Medulla oblongata (tissue), 1 donor: ENCODE results near the gene SPATA31C1.
"Not testable (repeated sequence)": the region's sequence is repeated elsewhere in the genome, so short reads cannot be mapped to it uniquely, and the experiment has no call there.

ENCODE experiments used
- DNase-seq: peaks from one replicate; pipeline ENCODE4 v3.0.0-alpha.2; 2015; ENCODE audit errors: extremely low spot score

Gene SPATA31C1

DNA sequence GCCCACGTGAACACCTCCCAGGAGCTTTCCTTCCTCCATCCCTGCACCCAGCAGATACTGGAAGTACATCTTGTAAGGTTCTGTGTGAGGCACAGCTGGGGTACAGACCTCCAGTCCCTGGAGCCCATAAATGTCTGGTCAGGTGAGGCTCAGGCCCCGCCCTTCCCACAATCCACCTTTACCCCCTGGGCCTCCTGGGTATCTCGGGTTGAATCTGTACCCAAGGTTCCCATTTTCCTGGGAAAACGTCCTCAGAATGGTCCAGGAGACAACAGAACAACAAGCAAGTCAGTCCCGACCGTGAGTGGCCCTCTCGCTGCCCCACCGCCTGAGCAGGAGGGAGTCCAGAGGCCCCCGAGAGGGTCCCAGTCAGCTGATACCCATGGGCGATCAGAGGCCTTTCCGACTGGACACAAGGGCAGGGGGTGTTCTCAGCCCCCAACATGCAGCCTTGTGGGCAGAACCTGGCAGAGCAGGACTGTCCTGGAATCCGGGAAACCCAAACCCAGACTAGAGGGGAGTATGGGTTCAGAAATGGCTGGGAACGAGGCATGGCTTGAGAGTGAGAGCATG is 30.7 kb upstream of the SPATA31C1 start:
- no peak for DNase-seq

DNA sequence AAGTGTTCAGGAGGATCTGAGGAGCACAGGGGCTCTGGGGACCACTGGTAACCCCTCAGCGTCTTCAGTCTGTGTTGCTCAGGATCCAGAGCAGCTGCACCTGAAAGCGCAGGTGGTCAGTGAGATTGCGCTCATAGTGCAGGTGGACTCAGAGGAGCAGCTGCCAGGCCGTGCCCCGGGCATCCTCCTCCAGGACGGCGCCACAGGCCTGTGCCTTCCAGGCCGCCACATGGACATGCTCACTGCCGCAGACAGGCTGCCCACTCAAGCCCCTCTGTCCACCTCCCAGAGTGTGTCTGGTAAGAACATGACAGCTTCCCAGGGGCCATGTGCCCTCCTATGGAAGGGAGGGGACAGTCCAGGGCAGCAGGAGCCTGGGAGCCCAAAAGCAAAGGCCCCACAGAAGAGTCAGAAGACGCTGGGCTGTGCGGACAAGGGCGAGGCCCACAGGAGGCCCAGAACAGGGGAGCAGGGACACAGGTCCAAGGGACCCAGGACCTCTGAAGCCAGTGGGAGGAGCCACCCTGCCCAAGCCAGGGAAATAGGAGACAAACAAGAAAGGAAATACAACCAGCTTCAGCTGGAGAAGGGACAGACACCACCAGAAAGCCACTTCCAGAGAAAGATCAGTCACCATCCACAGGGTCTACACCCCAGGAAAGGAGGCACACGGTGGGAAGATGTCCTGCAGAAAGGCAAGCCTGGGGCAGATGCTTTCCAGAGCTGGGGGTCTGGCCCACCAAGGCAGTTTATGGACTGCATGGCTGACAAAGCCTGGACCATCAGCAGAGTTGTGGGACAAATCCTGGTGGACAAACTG is 29.9 kb upstream of the SPATA31C1 start:
- no peak for DNase-seq

DNA sequence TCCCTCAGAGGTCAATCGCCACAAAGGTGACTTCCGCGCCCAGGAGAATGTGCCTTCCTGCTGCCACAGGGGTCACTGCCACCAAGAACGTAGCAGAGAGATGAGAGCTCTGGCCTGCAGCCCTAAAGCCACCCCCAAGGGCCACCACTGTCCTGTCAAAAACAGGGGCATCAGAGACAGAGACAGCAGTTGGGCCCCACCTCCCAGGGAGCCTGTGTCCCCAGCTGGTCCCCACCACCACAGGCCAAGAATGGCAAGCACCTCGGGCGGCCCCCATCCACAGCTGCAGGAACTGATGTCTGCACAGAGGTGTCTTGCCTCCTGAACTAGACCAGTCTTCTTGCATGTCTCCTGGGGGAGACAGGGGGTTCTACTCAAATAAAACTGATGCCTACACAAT is 29.3 kb upstream of the SPATA31C1 start:
- DNase-seq = no peak

DNA sequence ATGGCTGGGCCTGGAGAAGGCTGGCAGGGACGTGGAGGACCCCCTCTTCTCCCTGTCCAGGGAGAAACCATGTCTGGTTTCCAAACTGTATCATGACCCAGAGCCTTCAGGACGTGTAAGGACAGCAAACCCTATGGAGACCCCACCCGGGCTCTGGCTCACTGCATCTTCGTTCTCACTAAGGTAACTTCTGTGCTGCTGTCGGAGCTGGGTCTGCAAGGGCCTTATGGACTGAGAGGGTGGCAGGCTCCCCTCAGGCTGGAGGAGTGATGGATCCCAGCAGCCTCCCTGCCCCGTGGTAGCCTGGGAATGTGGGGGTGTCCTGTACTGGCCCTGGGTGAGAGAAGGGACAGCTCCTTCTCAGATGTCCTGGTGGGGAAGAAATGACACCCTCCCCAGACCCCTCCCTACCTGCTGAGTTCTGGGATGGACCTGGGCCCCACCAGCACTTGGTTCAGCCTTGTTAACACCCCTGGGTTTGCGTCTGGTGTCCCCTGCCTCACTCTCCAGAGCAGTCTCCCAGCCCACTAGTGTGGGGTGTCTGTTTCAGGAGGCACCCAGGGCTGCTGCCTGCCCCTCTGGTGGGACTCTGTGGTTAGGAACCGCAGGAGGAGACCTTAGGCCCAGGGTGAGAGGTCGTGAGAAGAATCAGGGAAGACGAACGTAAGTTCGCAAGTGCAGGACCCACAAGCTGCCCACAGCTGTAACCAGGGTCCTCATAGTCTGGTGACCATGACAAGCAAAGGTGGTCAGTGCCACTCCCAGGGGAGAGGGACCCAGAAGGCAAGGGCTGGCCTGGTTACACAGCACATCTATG is 28.5 kb upstream of the SPATA31C1 start:
- DNase-seq = no peak

DNA sequence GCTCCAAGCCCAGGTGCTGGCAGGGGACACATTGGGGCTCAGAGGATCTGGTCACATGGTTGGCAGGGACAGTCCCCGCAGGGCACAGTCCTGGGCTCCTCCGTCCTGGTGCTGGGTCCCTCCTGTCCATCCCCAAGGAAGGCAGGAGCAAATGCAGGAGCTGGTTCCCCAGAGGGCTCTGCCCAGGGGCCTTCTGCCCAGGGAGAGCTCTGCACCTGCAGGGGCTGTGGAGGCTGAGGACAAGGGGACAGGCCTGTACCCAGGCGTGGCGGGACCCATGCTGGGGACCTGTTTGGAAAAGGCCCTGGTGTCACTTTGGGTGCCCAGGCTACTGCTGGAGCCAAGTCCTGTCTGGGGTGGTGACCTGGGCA is 27.9 kb upstream of the SPATA31C1 start:
- DNase-seq = no peak

DNA sequence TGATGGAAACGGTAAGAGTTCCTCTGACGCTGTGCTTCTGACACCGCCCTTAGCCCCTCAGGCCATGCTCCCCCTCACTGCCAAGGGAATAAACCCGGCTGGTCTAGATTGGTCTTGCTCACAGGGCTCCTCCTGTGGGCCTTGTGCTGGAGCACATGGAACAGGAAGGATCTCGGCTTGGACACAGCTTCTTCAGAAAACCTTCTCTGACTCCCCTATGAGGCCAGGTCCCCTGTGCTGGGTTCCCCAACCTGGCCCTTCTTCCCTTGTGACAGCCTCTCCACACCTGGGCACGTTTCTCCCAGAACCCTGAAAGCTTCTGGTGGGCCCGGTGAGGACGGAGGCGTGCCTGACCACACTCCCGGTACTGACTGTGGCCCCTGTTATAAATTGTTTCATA is 26.9 kb upstream of the SPATA31C1 start:
- no peak for DNase-seq

DNA sequence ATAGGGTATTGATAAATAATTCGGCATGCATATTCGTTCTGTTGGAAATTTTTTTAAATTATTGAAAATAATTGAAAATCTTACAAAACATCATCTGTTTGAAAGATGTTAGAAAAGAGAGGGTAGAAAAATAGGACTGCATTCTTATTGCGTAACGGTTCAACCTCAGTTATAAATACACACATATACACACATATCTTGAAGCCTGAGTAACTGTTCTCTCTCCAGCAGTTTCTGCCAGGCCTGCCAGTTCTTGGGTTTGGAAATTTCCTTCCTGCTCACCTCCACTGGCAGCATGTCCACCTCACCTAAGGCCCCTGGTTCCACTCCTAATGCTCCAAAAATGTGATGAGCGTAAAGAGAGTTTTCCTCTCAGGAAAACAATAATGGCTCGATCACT is 26.0 kb upstream of the SPATA31C1 start:
- DNase-seq = no peak

DNA sequence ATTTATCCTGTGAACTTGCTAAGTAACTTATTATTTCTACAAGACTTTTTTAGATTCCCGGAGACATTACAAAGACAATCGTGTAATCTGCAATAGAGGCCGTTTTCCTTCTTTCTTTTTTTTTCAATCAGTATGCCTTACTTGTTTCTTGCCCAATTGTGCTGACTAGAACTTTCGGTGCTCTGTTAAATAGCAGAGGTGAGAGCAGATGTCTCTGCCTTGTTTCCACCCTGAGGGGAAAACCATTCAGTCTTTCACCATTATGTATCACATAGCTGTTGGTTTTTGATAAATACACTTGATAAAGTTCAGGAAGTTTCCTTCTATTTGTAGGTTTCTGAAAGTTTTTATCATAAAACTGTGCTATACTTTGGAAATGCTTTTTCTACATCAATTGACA is 24.8 kb upstream of the SPATA31C1 start:
- no peak for DNase-seq

DNA sequence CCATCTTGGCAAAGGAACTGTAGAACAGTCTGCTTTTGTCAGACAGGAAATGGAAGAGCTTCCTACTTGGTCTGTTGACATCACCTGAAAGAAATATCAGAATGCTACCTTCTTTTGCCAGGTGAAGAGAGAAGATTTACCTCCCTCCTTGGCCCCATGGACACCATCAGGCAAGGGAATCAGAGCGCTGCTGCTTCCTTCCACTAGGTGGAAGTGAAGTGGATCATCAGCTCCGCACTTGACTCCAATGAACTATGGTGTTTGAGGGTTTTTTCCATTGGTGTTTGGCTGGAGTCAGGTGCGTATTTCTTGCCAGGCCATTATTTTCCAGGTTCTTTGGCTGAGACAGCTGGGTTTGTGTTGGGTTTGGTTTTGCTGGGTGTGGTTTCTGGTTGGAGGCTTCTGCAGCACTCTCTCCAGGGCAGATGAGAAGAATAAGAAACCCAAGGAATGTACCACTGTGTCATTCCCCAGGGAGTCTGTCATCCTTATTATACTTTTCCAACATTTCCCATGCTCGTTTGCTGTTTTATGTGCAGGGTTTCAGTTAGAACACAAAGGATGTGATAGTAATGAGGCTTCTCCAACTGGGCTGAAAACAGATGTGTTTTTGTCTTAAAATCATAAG is 22.6 kb upstream of the SPATA31C1 start:
- no peak for DNase-seq

DNA sequence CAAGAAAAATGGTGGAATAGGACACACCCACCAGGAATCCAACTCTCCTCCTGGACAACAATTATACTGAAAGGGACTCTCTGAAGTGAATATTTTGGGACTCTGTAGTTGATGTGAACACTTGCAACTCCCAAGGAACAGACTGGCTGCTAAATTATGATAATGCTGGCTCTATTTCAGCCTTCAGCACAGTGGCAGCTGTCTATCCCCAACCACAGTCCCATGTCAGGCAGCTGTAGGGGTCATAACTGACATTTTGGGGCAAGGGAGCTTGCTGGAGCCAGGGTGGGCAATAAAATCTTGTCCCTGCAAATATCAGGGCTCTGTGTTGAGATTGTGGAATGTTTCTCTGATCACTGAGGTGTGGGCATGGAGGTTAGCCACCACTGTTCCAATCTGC is 20.9 kb upstream of the SPATA31C1 start:
- DNase-seq = no peak

DNA sequence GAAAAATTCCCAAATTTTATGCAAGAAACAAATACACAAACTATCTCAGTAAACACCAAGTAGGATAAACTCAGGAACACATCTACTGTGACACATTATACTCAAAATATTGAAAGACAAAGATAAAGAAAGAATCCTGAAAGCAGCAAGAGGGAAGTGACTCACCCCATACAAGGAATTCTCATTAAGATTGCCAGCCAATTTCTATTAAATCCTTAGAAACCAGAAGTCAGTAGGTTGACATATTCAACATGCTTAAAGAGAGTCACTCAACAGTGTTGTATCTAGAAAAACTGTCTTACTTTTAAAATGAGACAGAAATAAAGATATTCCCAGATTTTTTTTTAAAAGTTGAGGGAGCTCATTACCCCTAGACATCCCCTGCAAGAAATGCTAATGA is 19.6 kb upstream of the SPATA31C1 start:
- DNase-seq = no peak

DNA sequence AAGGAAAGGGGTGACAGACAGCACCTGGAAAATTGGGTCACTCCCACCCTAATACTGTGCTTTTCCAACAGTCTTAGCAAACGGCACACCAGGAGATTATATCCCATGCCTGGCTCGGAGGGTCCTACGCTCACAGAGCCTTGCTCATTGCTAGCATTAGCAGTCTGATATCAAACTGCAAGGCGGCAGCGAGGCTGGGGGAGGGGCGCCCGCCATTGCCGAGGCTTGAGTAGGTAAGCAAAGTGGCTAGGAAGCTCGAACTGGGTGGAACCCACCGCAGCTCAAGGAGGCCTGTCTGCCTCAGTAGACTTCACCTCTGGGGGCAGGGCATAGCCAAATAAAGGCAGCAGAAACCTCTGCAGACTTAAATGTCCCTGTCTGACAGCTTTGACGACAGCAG is 15.4 kb upstream of the SPATA31C1 start:
- not testable (repeated sequence) for DNase-seq

DNA sequence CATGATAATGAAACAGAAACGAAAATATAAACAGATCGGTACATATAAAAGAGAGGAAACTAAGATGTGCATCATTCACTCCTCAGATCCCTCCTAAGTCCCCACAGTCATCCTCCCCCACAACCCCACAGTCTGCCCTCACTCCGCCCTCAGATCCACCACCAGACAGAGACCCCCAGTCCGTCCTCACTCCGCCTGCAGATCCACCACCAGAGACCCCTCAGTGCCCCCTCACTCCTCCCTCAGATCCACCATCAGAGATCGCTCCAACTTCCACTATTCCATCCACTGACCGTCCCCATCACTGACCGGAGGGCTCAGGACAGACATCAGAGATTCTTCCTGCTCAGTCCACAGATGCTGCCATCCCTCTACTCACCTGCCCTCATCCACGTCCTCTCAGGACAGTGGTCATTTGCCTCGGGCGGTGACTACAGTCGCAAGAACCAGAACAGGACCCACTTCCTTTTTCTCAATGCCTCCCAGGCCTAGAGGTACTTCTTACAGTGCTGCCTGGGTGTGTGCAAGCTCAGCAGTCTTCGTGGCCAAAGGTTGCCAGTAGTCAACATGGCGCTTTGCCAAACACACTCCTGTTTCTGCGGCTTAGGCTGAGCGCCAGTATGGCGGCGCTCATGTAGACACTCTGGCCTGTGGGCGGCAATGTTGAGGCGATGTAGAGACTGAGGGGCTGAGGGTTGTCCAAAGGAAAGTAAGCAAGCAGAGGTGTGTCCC is 8.3 kb upstream of the SPATA31C1 start:
- no peak for DNase-seq

DNA sequence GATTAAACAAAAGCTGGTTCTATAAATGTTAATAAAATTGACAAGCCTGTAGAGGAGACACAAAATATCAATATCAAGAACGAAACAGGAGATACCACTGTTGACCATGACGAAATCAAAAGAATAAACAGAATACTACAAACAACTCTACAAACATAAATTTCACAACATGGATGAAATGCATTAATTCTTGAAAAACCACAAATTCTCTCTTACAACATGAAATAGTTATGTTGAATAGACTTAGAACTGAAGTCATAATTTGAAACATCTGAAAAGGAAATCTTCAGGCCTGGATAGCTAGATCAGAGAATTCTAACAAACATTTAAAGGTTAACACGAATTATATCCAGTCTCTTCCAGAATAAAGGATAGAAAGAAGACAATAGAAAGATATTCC is 6.9 kb upstream of the SPATA31C1 start:
- no peak for DNase-seq

DNA sequence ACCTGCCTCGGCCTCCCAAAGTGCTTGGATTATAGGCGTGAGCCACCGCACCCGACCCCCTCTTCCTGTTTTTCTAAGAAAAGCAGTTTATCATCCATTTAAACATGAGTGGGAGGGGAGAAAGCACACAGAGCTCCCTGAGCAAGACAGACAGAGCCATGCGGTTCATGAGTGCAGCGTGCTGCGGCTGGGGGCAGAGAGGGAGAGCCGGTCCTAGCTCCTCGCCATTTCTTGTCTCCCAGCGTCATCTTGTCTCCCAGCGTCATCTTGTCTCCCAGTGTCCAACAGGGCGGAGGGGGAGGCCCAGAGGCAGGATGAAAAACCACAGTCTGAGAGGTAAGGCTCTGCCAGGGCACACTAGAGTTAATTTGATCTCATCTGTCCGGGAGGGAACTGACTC is 1.3 kb downstream of the SPATA31C1 start:
- DNase-seq = not testable (repeated sequence)

DNA sequence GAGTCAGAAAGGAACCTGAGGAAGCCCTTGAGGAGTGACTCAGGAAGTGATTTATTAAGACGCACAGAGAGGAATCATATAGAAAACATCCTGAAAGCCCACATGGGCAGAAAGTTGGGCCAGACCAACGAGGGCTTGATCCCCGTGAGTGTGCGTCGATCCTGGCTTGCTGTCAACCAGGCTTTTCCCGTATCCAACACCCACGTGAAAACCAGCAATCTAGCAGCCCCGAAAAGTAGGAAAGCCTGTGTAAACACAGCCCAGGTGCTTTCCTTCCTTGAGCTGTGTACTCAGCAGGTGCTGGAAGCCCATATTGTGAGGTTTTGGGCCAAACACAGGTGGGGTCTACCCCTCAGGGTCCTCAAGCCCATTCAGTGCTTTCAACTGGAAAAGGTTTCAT is 3.8 kb downstream of the SPATA31C1 start:
- DNase-seq = not testable (repeated sequence)

DNA sequence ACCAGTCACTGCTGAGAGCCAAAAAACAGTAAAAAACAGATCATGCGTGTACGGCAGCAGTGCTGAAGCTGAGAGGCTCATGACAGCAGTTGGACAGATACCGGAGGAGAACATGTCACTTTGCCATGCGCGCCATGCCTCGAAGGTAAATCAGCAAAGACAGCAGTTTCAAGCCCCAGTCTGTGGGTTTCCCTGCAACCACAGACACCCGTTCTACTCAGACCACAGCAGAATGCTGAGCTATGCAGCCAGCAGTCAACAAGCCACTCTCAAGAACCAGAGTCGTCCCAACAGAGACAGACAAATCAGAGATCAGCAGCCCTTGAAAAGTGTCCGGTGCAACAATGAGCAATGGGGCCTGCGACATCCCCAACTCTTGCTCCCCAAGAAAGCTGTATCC is 5.2 kb downstream of the SPATA31C1 start:
- DNase-seq = not testable (repeated sequence)

DNA sequence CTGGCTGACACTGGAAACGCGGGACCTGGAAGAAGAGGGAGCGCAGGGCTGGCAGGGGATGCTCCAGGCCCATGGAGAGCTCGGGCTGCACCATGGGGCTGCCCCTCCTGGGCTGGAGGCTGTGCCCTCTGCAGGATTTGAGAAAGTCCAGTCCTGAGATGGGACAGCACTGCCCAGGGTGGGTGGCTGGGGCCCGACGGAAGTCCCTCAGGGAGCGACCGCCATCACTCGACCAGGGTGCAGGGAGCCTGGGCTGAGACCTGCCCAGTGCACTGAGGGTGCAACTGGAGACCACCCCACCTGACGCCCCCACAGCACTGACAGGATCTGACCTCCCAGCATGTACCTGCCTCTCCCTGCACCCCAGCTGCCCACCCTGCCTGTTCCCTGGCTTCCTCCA is 7.1 kb downstream of the SPATA31C1 start:
- DNase-seq = not testable (repeated sequence)

DNA sequence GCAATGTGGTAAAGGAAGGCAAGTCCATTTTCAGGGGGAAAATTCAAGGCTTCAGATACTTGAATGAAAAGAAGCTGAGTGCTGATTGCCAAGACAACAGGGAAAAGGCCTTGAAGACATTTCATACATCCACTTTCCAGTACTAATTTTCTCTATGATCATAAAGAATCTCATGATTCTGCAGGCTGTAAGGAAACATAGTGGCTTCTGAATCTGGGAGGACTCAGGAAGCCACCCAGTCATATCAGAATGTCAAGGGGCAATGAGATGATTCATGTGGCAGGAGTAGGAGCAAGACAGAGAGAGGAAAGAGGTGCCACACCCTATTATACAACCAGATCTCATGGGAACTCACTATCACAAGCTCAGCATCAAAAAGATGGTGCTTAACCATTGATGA is 11.4 kb downstream of the SPATA31C1 start:
- not testable (repeated sequence) for DNase-seq

DNA sequence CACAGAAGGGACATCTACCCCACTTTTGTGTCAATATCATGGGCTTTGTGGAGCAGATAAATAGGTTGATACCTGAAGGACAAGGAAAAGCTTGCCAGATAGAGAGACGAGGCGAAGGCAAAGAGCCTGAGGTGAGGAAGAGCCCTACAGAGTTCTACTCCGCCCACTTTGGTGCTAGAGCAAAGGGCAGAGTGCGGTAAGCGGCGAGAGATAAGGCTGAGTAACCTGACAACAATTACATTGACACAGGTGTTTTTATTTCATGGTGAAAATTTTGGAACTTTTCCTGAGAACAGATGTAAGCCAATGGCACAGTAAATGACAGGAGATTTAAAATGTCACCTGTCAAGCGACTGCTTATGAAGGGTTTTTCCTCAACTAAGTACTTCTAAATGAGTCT is 16.7 kb downstream of the SPATA31C1 start:
- not testable (repeated sequence) for DNase-seq

DNA sequence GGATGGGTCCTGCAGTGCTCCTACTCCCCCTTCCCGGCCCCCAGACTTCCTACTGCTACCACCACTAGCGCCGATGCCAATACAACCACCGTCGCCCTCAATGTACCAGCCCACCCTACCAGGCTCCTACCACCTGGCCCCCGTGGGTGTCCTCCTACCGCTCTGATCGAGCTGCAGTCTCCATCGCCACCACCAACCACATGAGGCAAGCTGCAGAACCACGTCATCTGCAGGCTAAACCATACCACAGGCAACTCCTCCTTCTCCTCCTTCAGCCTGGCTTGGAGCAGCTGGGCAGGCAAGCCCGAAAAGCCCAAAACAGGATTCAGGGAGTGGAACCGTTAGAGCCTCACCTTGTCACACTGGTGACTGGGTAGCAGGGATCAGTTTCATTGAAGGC is 19.6 kb downstream of the SPATA31C1 start:
- DNase-seq = not testable (repeated sequence)

DNA sequence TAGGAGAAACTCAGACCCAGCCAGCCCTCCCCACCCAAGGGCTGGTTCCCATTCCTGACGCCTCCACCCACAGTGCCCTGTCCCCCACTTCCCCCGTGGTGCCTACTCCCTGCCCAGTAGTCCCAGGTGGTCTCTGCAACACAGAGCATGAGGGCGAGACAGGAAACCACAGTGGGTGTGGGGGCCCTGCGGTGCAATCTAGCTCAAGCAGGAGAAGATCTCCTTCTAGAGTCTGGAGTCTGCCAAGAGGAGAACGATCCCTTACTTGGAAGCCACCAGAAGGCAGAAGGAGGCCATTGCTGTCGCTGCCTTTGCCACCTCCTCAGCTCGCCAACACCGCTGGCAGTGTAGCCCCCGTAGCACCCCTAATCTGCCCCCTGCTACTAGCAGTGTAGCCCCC is 20.2 kb downstream of the SPATA31C1 start:
- not testable (repeated sequence) for DNase-seq
